ENCODE measurements around the gene SCYGR6.

DNA sequence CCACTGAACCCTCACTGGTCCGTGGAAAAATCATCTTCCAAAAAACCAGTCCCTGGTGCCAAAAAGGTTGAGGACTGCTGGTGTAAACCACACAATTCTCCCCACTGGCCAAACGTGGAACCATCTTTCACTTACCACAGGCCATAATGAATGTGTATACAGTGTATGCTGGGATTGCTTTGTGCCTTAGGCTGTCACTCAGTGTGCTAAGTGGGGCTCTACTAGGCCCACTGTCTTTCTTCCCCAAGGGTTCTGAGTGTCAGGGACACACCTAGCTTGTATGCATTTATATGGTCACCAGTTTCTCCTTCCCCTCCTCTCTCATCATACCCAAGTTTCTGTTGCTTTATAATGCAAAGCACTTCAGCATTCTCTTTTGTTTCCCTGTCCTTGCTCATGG is 48.4 kb upstream of the SCYGR6 start:
- TF ChIP-seq, protein P1, sequence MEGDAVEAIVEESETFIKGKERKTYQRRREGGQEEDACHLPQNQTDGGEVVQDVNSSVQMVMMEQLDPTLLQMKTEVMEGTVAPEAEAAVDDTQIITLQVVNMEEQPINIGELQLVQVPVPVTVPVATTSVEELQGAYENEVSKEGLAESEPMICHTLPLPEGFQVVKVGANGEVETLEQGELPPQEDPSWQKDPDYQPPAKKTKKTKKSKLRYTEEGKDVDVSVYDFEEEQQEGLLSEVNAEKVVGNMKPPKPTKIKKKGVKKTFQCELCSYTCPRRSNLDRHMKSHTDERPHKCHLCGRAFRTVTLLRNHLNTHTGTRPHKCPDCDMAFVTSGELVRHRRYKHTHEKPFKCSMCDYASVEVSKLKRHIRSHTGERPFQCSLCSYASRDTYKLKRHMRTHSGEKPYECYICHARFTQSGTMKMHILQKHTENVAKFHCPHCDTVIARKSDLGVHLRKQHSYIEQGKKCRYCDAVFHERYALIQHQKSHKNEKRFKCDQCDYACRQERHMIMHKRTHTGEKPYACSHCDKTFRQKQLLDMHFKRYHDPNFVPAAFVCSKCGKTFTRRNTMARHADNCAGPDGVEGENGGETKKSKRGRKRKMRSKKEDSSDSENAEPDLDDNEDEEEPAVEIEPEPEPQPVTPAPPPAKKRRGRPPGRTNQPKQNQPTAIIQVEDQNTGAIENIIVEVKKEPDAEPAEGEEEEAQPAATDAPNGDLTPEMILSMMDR (IDR thresholded peaks at IDR 0.05): no peak
- no peak for TF ChIP-seq POLR2A (IDR thresholded peaks at IDR 0.05)
